Measurements from ENCODE around the gene CAPZA1. TPM values are rescaled to one million over a fixed set of nuclear protein-coding genes. Genes with fewer than 3 reads are reported as not detected.
A peak's percentile ranks its signal among the peaks of the same experiment; 100 is the strongest.

Gene CAPZA1
- total and polyA plus RNA-seq, 4 experiments from 2014 or later = 149 to 296 (median 199) TPM

- Mint-ChIP-seq H3K27ac (peak overlapping the region in 1 of 7 donors; percentile 71), H3K9me3 (no peaks in the 10 kb centered on the region), H3K27me3 (no peaks in the 10 kb centered on the region), H3K4me1 (peaks cover 7 to 17% (median 13%) of the 10 kb centered on the region in 4 donors), H3K36me3 (peaks cover 31 to 41% of the 10 kb centered on the region in 2 donors), H3K4me3 (no peak overlapping the region)
- H3K9me3 ChIP-seq (ENCODE audit: control insufficient read depth in 1 of 2, low read length in 2 of 2) = no peaks in the 10 kb centered on the region
- DNase-seq = no peak
- POLR2A ChIA-PET (ENCODE audit: partially characterized antibody) = no interaction called here
- H3K36me3 ChIP-seq (ENCODE audit: insufficient read depth, low read length) = peaks cover 29% of the 10 kb centered on the region
- intact Hi-C loops (cut with micrococcal nuclease) = no loop called here
- no peak overlapping the region for H3K27ac ChIP-seq (ENCODE audit: low read depth, low read length)
- CTCF ChIA-PET (ENCODE audit: partially characterized antibody) = no interaction called here
- H3K4me3 ChIP-seq (ENCODE audit: low read length in 2 of 2) = no peak overlapping the region
- H3K27me3 ChIP-seq (ENCODE audit: insufficient read depth, low read length) = no peaks in the 10 kb centered on the region
- H3K4me1 ChIP-seq (ENCODE audit: insufficient read depth, low read length) = no peaks in the 10 kb centered on the region
Measured at GRCh38 chr1:112687361-112687760, 67.7 kb downstream of the CAPZA1 start.

GRCh38 chr1:112687785-112688496, 68.3 kb downstream of the CAPZA1 start:
- Histone ChIP-seq H3K36me3 (ENCODE audit: insufficient read depth, low read length) (peaks cover 35% of the 10 kb centered on the region), H3K27me3 (ENCODE audit: insufficient read depth, low read length) (no peaks in the 10 kb centered on the region), H3K27ac (ENCODE audit: low read depth, low read length) (no peak overlapping the region), H3K9me3 (ENCODE audit: control insufficient read depth in 1 of 2, low read length in 2 of 2) (no peaks in the 10 kb centered on the region), H3K4me1 (ENCODE audit: insufficient read depth, low read length) (no peaks in the 10 kb centered on the region), H3K4me3 (ENCODE audit: low read length in 2 of 2) (no peak overlapping the region)
- Mint-ChIP-seq H3K4me3 (no peak overlapping the region), H3K27me3 (no peaks in the 10 kb centered on the region), H3K27ac (peak overlapping the region in 5 of 7 donors; percentile 14 to 83 (median 26)), H3K36me3 (peaks cover 34 to 42% of the 10 kb centered on the region in 2 donors), H3K9me3 (no peaks in the 10 kb centered on the region), H3K4me1 (peaks cover 7 to 17% (median 10%) of the 10 kb centered on the region in 4 donors)
- ChIA-PET POLR2A (ENCODE audit: partially characterized antibody) (no interaction called here), CTCF (ENCODE audit: partially characterized antibody) (no interaction called here)
- intact Hi-C loops (cut with micrococcal nuclease) = no loop called here
- DNase-seq = no peak

DNA sequence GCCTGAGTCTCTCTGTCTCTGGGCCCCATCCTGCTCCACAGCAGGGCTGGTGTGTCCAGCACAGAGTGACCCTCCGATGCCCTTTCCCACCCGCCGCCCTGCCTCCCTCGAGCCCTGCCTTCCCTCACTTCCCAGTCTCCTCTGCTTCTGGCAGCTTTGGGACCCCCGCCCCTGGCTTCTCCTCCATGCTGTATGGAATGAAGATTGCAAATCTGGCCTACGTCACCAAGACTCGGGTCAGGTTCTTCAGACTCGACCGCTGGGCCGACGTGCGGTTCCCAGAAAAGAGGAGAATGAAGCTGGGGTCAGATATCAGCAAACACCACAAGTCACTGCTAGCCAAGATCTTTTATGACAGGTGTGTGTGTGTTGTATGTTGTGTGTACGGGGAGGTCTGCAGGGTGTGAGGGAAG, 69.2 kb downstream of the CAPZA1 start:
- Histone ChIP-seq H3K4me1 (ENCODE audit: insufficient read depth, low read length) (no peaks in the 10 kb centered on the region), H3K27ac (ENCODE audit: low read depth, low read length) (no peak overlapping the region), H3K27me3 (ENCODE audit: insufficient read depth, low read length) (no peaks in the 10 kb centered on the region), H3K36me3 (ENCODE audit: insufficient read depth, low read length) (peaks cover 40% of the 10 kb centered on the region), H3K9me3 (ENCODE audit: control insufficient read depth in 1 of 2, low read length in 2 of 2) (no peaks in the 10 kb centered on the region), H3K4me3 (ENCODE audit: low read length in 2 of 2) (no peak overlapping the region)
- Mint-ChIP-seq H3K9me3 (no peaks in the 10 kb centered on the region), H3K4me3 (no peak overlapping the region), H3K27me3 (no peaks in the 10 kb centered on the region), H3K36me3 (peaks cover 37 to 47% of the 10 kb centered on the region in 2 donors), H3K4me1 (peaks cover 7 to 17% (median 10%) of the 10 kb centered on the region in 4 donors), H3K27ac (peak overlapping the region in 2 of 7 donors; percentile 16 to 37)
- DNase-seq = no peak
- intact Hi-C loops (cut with micrococcal nuclease) = no loop called here
- CTCF ChIA-PET (ENCODE audit: partially characterized antibody) = no interaction called here
- POLR2A ChIA-PET (ENCODE audit: partially characterized antibody) = no interaction called here

DNA sequence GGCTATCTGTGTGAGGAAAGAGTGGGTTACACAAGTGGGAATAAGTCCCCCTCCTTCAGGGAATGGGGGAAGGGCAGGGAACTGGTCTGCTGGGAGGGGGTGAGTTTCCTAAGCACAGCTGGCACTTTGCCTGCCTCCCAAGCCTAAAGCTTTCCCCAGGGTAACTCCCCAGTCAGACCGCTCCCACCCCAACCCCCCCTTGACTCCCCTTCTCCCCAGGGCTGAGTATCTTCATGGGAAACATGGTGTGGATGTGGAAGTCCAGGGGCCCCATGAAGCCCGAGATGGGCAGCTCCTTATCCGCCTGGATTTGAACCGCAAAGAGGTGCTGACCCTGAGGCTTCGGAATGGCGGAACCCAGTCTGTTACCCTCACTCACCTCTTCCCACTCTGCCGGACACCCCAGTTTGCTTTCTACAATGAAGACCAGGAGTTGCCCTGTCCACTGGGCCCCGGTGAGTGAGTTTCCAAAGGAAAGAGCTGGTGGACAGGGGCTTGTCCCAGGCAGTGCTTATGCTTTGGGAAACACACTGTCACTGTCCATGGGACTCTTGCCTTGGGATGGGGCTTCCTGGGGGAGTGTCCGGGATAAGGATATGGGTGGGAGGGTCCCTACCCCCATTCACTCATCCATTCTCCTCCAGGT, 69.7 kb downstream of the CAPZA1 start:
- H3K9me3 Mint-ChIP-seq = no peaks in the 10 kb centered on the region
- Histone ChIP-seq H3K36me3 (ENCODE audit: insufficient read depth, low read length) (peaks cover 45% of the 10 kb centered on the region), H3K27ac (ENCODE audit: low read depth, low read length) (no peak overlapping the region), H3K27me3 (ENCODE audit: insufficient read depth, low read length) (no peaks in the 10 kb centered on the region), H3K4me1 (ENCODE audit: insufficient read depth, low read length) (no peaks in the 10 kb centered on the region), H3K4me3 (ENCODE audit: low read length in 2 of 2) (no peak overlapping the region), H3K9me3 (ENCODE audit: control insufficient read depth in 1 of 2, low read length in 2 of 2) (no peaks in the 10 kb centered on the region)
- H3K4me1 Mint-ChIP-seq = peaks cover 7 to 17% (median 10%) of the 10 kb centered on the region in 4 donors
- DNase-seq = no peak
- H3K27me3 Mint-ChIP-seq = no peaks in the 10 kb centered on the region
- ChIA-PET CTCF (ENCODE audit: partially characterized antibody) (no interaction called here), POLR2A (ENCODE audit: partially characterized antibody) (interaction anchor here (1.2 kb wide), 1 partner anchor 14 kb away, joined by 3 read pairs; the partner anchor contains the start of gene MOV10)
- intact Hi-C loops (cut with micrococcal nuclease) = no loop called here
- H3K36me3 Mint-ChIP-seq = peaks cover 37 to 47% of the 10 kb centered on the region in 2 donors
- H3K4me3 Mint-ChIP-seq = no peak overlapping the region
- peak overlapping the region in 1 of 7 donors; percentile 16 for H3K27ac Mint-ChIP-seq

- intact Hi-C loops (cut with micrococcal nuclease) = no loop called here
- no peak overlapping the region for H3K27ac Mint-ChIP-seq
- H3K9me3 ChIP-seq (ENCODE audit: control insufficient read depth in 1 of 2, low read length in 2 of 2) = no peaks in the 10 kb centered on the region
- H3K36me3 ChIP-seq (ENCODE audit: insufficient read depth, low read length) = peaks cover 50% of the 10 kb centered on the region
- H3K4me3 ChIP-seq (ENCODE audit: low read length in 2 of 2) = no peak overlapping the region
- H3K4me1 ChIP-seq (ENCODE audit: insufficient read depth, low read length) = no peaks in the 10 kb centered on the region
- DNase-seq = no peak
- H3K4me3 Mint-ChIP-seq = no peak overlapping the region
- no peaks in the 10 kb centered on the region for H3K27me3 Mint-ChIP-seq
- ChIA-PET POLR2A (ENCODE audit: partially characterized antibody) (interaction anchor here (0.5 to 1.2 kb wide), 2 partner anchors 15 to 1854 kb away, joined by 3 to 4 read pairs; partner anchors contain the start of gene MOV10), CTCF (ENCODE audit: partially characterized antibody) (no interaction called here)
- H3K9me3 Mint-ChIP-seq = no peaks in the 10 kb centered on the region
- peaks cover 37 to 51% of the 10 kb centered on the region in 2 donors for H3K36me3 Mint-ChIP-seq
- no peak overlapping the region for H3K27ac ChIP-seq (ENCODE audit: low read depth, low read length)
- H3K27me3 ChIP-seq (ENCODE audit: insufficient read depth, low read length) = no peaks in the 10 kb centered on the region
- H3K4me1 Mint-ChIP-seq = peaks cover 7 to 17% (median 10%) of the 10 kb centered on the region in 4 donors
Measured at GRCh38 chr1:112689842-112690237, 70.2 kb downstream of the CAPZA1 start.

GRCh38 chr1:112692681-112693080, 73.0 kb downstream of the CAPZA1 start:
- H3K36me3 ChIP-seq (ENCODE audit: insufficient read depth, low read length) = peaks cover 65% of the 10 kb centered on the region

DNA sequence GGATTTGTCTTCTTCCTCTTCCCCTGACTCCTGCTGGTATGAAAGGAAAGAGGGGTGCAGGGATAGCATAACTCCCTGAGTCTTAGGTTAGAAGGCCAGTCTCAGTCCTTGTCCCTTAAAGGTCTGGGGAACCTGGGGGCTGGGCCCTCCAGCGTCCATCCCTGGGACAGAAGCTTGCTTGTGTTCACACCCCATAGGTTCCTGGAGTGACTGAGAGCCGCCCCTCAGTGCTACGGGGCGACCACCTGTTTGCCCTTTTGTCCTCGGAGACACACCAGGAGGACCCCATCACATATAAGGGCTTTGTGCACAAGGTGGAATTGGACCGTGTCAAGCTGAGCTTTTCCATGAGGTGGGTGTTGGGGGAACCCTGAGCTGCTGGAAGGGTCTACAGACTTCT, 74.2 kb downstream of the CAPZA1 start:
- Histone ChIP-seq H3K27me3 (ENCODE audit: insufficient read depth, low read length) (no peaks in the 10 kb centered on the region), H3K27ac (ENCODE audit: low read depth, low read length) (no peak overlapping the region), H3K36me3 (ENCODE audit: insufficient read depth, low read length) (peaks cover 71% of the 10 kb centered on the region), H3K4me3 (ENCODE audit: low read length in 2 of 2) (no peak overlapping the region), H3K4me1 (ENCODE audit: insufficient read depth, low read length) (peaks cover 5% of the 10 kb centered on the region), H3K9me3 (ENCODE audit: control insufficient read depth in 1 of 2, low read length in 2 of 2) (no peaks in the 10 kb centered on the region)
- no peak for DNase-seq
- CTCF ChIA-PET (ENCODE audit: partially characterized antibody) = interaction anchor here (1.3 kb wide), 1 partner anchor 22 kb away, joined by 5 read pairs; the partner anchor contains the start of gene PPM1J
- intact Hi-C loops (cut with micrococcal nuclease) = no loop called here
- no peak overlapping the region for H3K27ac Mint-ChIP-seq
- peaks cover 0 to 5% (median under 1%) of the 10 kb centered on the region in 4 donors for H3K4me1 Mint-ChIP-seq
- peaks cover 31 to 71% of the 10 kb centered on the region in 2 donors for H3K36me3 Mint-ChIP-seq
- H3K27me3 Mint-ChIP-seq = no peaks in the 10 kb centered on the region
- POLR2A ChIA-PET (ENCODE audit: partially characterized antibody) = no interaction called here
- no peak overlapping the region for H3K4me3 Mint-ChIP-seq
- no peaks in the 10 kb centered on the region for H3K9me3 Mint-ChIP-seq

More at GRCh38 chr1:112692681-112693080, 73.0 kb downstream of the CAPZA1 start:
- DNase-seq = no peak
- H3K4me3 ChIP-seq (ENCODE audit: low read length in 2 of 2) = no peak overlapping the region
- no peaks in the 10 kb centered on the region for H3K9me3 Mint-ChIP-seq
- H3K27ac ChIP-seq (ENCODE audit: low read depth, low read length) = no peak overlapping the region
- intact Hi-C loops (cut with micrococcal nuclease) = no loop called here
- H3K27me3 ChIP-seq (ENCODE audit: insufficient read depth, low read length) = no peaks in the 10 kb centered on the region
- H3K36me3 Mint-ChIP-seq = peaks cover 37 to 72% of the 10 kb centered on the region in 2 donors
- H3K4me1 Mint-ChIP-seq = peaks cover 0 to 8% (median 1%) of the 10 kb centered on the region in 4 donors
- no peaks in the 10 kb centered on the region for H3K9me3 ChIP-seq (ENCODE audit: control insufficient read depth in 1 of 2, low read length in 2 of 2)
- CTCF ChIA-PET (ENCODE audit: partially characterized antibody) = interaction anchor here (1.3 kb wide), 1 partner anchor 23 kb away, joined by 5 read pairs; the partner anchor contains the start of gene PPM1J
- H3K4me1 ChIP-seq (ENCODE audit: insufficient read depth, low read length) = peaks cover 3% of the 10 kb centered on the region
- peak overlapping the region in 1 of 7 donors; percentile 76 for H3K27ac Mint-ChIP-seq
- POLR2A ChIA-PET (ENCODE audit: partially characterized antibody) = no interaction called here
- H3K27me3 Mint-ChIP-seq = no peaks in the 10 kb centered on the region
- no peak overlapping the region for H3K4me3 Mint-ChIP-seq
